Nephron (organoid): ENCODE measurements around the gene DIP2B.

Experiments
- H3K27ac Mint-ChIP-seq, 3 experiments: 2 replicates each; pipeline ENCODE4 v1.8.0; 2020; ENCODE audit warnings: mixed read lengths in 3 of 3, mild to moderate bottlenecking in 2 of 3, moderate library complexity in 1 of 3
- H3K27me3 Mint-ChIP-seq: 2 replicates; pipeline ENCODE4 v1.8.0; 2021; ENCODE audit warnings: low read depth, mild to moderate bottlenecking, moderate library complexity, mixed read lengths
- H3K36me3 Mint-ChIP-seq: 2 replicates; pipeline ENCODE4 v1.8.0; 2020; ENCODE audit warnings: low read depth, mixed read lengths
- H3K4me1 Mint-ChIP-seq: 2 replicates; pipeline ENCODE4 v1.8.0; 2020; ENCODE audit warnings: mixed read lengths
- H3K4me3 Mint-ChIP-seq, 3 experiments: 2 replicates each; pipeline ENCODE4 v1.8.0; 2020; ENCODE audit warnings: mild to moderate bottlenecking in 3 of 3, mixed read lengths in 3 of 3, moderate library complexity in 2 of 3
- H3K9me3 Mint-ChIP-seq: 2 replicates; pipeline ENCODE4 v1.8.0; 2020; ENCODE audit warnings: mixed read lengths
- CTCF ChIP-seq, 3 experiments: fragments of 200-600 bp; sonication (generic); IDR thresholded peaks; one replicate each; pipeline ENCODE4 v1.5.0; 2021; ENCODE audit warnings: antibody characterized with exemption in 3 of 3; ENCODE audit not compliant: unreplicated experiment in 3 of 3

Gene DIP2B

GRCh38 chr12:50689437-50689836 is 184.7 kb downstream of the DIP2B start:
- no peak for TF ChIP-seq CTCF (IDR thresholded peaks at IDR 0.05; ENCODE audit: unreplicated experiment in 3 of 3)
- H3K4me1 Mint-ChIP-seq = peaks cover 18% of the 10 kb centered on the region
- no peaks in the 10 kb centered on the region for H3K9me3 Mint-ChIP-seq
- H3K27ac Mint-ChIP-seq = peak overlapping the region; percentile 5 to 38 (median 10)
- H3K4me3 Mint-ChIP-seq = no peak overlapping the region
- no peaks in the 10 kb centered on the region for H3K27me3 Mint-ChIP-seq
- H3K36me3 Mint-ChIP-seq = peaks cover 52% of the 10 kb centered on the region

DNA sequence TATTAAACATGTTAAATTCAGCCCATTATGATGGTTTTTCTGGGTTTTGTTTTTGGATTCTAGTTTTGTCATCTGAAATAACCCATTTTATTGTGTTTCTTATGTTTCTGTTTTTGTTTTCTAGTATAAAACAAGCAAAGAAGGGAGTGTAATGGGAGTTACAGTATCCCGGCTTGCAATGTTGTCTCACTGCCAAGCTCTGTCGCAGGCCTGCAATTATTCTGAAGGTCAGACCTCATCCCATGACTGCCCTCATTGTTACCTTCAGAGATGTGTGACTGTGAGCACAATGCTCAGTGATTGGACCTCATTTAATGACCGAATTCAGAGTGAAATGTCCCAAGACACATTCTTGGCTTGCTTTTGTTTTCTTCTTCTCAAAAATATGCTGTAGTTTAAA is 186.1 kb downstream of the DIP2B start:
- Mint-ChIP-seq H3K27me3 (no peaks in the 10 kb centered on the region), H3K27ac (peak overlapping the region; percentile 48 to 57 (median 55)), H3K4me1 (peaks cover 18% of the 10 kb centered on the region), H3K36me3 (peaks cover 56% of the 10 kb centered on the region), H3K9me3 (no peaks in the 10 kb centered on the region), H3K4me3 (no peak overlapping the region)
- no peak for TF ChIP-seq CTCF (IDR thresholded peaks at IDR 0.05; ENCODE audit: unreplicated experiment in 3 of 3)

DNA sequence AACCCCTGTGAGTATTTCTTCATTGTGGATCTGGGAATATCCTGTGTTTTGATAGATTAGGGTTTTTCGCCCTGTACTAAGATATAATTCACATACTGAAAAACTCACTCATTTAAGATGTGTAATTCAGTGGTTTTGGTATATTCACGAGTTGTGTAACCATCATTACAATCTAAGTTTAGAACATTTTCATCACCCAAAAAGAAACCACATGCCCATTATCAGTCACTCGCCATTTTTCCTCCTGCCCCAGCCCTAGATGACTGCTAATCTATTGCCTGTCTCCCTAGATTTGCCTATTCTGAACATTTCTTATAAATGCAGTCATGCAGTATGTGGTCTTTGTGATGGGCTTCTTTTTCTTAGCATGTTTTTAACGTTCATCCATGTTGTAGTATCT is 191.2 kb downstream of the DIP2B start:
- H3K9me3 Mint-ChIP-seq = no peaks in the 10 kb centered on the region
- peaks cover 59% of the 10 kb centered on the region for H3K36me3 Mint-ChIP-seq
- TF ChIP-seq CTCF (IDR thresholded peaks at IDR 0.05; ENCODE audit: unreplicated experiment in 3 of 3) = no peak

GRCh38 chr12:50696931-50697330 is 192.1 kb downstream of the DIP2B start:
- Mint-ChIP-seq H3K4me3 (no peak overlapping the region), H3K4me1 (no peaks in the 10 kb centered on the region), H3K36me3 (peaks cover 62% of the 10 kb centered on the region), H3K27me3 (no peaks in the 10 kb centered on the region), H3K9me3 (no peaks in the 10 kb centered on the region), H3K27ac (no peak overlapping the region)
- TF ChIP-seq CTCF (IDR thresholded peaks at IDR 0.05; ENCODE audit: unreplicated experiment in 3 of 3) = no peak

More for the DNA sequence above, 191.2 kb downstream of the DIP2B start:
- Mint-ChIP-seq H3K4me1 (peaks cover 2% of the 10 kb centered on the region), H3K27ac (no peak overlapping the region), H3K4me3 (no peak overlapping the region), H3K27me3 (no peaks in the 10 kb centered on the region)

GRCh38 chr12:50699154-50699553 is 194.4 kb downstream of the DIP2B start:
- Mint-ChIP-seq H3K36me3 (peaks cover 55% of the 10 kb centered on the region), H3K27me3 (no peaks in the 10 kb centered on the region), H3K9me3 (no peaks in the 10 kb centered on the region), H3K4me3 (no peak overlapping the region), H3K27ac (no peak overlapping the region), H3K4me1 (no peaks in the 10 kb centered on the region)
- TF ChIP-seq CTCF (IDR thresholded peaks at IDR 0.05; ENCODE audit: unreplicated experiment in 3 of 3) = no peak

GRCh38 chr12:50699940-50700339 is 195.2 kb downstream of the DIP2B start:
- H3K9me3 Mint-ChIP-seq = no peaks in the 10 kb centered on the region
- H3K27me3 Mint-ChIP-seq = no peaks in the 10 kb centered on the region
- H3K36me3 Mint-ChIP-seq = peaks cover 61% of the 10 kb centered on the region
- H3K4me3 Mint-ChIP-seq = no peak overlapping the region
- TF ChIP-seq CTCF (IDR thresholded peaks at IDR 0.05; ENCODE audit: unreplicated experiment in 3 of 3) = no peak
- H3K4me1 Mint-ChIP-seq = no peaks in the 10 kb centered on the region
- peak overlapping the region in 1 of 3 experiments; percentile 59 for H3K27ac Mint-ChIP-seq
